ENCODE results near the gene AGMAT.

GRCh38 chr1:15524283-15525049 is 60.4 kb downstream of the AGMAT start:
- TF ChIP-seq CTCF (IDR thresholded peaks at IDR 0.05; ENCODE audit: insufficient read depth, low read length, poor library complexity, severe bottlenecking): no peak
- TF ChIP-seq EZH2phosphoT487 (conservative IDR thresholded peaks at IDR 0.05; ENCODE audit: low read length): no peak

Measured in SU-DHL-6 (cell line).